KMS-11 (cell line): ENCODE results near the gene SLC28A3.

ENCODE experiments used
- H2AFZ ChIP-seq: fragments of 200-600 bp; sonication (generic); 2 replicates; pipeline ENCODE4 v1.6.1; 2016; ENCODE audit warnings: antibody characterized with exemption, mixed run types, low read depth
- H3K27ac ChIP-seq: fragments of 200-600 bp; sonication (generic); 2 replicates; pipeline ENCODE4 v1.6.1; 2016; ENCODE audit warnings: mild to moderate bottlenecking, mixed run types
- H3K27me3 ChIP-seq: fragments of 200-600 bp; sonication (generic); 2 replicates; pipeline ENCODE4 v1.6.1; 2017; ENCODE audit warnings: mild to moderate bottlenecking, low read depth, mixed run types, moderate library complexity; ENCODE audit not compliant: insufficient read depth
- H3K36me3 ChIP-seq: fragments of 200-600 bp; sonication (generic); 2 replicates; pipeline ENCODE4 v1.6.1; 2017; ENCODE audit warnings: mild to moderate bottlenecking, mixed run types; ENCODE audit not compliant: insufficient read depth
- H3K4me1 ChIP-seq: fragments of 200-600 bp; sonication (generic); 2 replicates; pipeline ENCODE4 v1.6.1; 2016; ENCODE audit warnings: mild to moderate bottlenecking, low read depth, mixed run types; ENCODE audit not compliant: poor library complexity, severe bottlenecking
- H3K4me2 ChIP-seq: fragments of 200-600 bp; sonication (generic); 2 replicates; pipeline ENCODE4 v1.7.0; 2016; ENCODE audit warnings: mild to moderate bottlenecking, mixed run types
- H3K4me3 ChIP-seq: fragments of 200-600 bp; sonication (generic); IDR thresholded peaks from 2 replicates; pipeline ENCODE4 v1.6.1; 2017; ENCODE audit warnings: low read depth, low read length, mixed read lengths; ENCODE audit not compliant: insufficient read depth
- H3K79me2 ChIP-seq: fragments of 200-600 bp; sonication (generic); 2 replicates; pipeline ENCODE4 v1.6.1; 2016; ENCODE audit warnings: low read depth, mixed run types; ENCODE audit not compliant: insufficient read depth
- H3K9ac ChIP-seq: fragments of 200-600 bp; sonication (generic); 2 replicates; pipeline ENCODE4 v1.6.1; 2016; ENCODE audit warnings: mild to moderate bottlenecking, mixed run types
- H4K20me1 ChIP-seq: fragments of 200-600 bp; sonication (generic); 2 replicates; pipeline ENCODE4 v1.6.1; 2016; ENCODE audit warnings: mild to moderate bottlenecking, mixed run types; ENCODE audit not compliant: insufficient read depth
- CTCF ChIP-seq: fragments of 200-600 bp; sonication (generic); conservative IDR thresholded peaks from 2 replicates; pipeline ENCODE4 v1.6.1; 2017; ENCODE audit warnings: low read depth, mild to moderate bottlenecking, antibody characterized with exemption, low read length, moderate library complexity, mixed read lengths

The SLC28A3 gene

GRCh38 chr9:84271531-84271900 lies 69.0 kb downstream of the SLC28A3 start:
- Histone ChIP-seq H3K4me3 (no peak overlapping the region), H4K20me1 (no peaks in the 10 kb centered on the region), H3K4me2 (no peak overlapping the region), H3K79me2 (no peaks in the 10 kb centered on the region), H3K27ac (no peak overlapping the region), H2AFZ (no peak overlapping the region), H3K4me1 (no peaks in the 10 kb centered on the region), H3K36me3 (no peaks in the 10 kb centered on the region), H3K9ac (no peak overlapping the region), H3K27me3 (no peaks in the 10 kb centered on the region)
- TF ChIP-seq CTCF: no peak

- no peak overlapping the region for H3K4me3 ChIP-seq
Observed at GRCh38 chr9:84270847-84271530, 69.6 kb downstream of the SLC28A3 start.

GRCh38 chr9:84266087-84266561 lies 74.4 kb downstream of the SLC28A3 start:
- no peak overlapping the region for H2AFZ ChIP-seq
- H3K4me2 ChIP-seq: no peak overlapping the region
- no peaks in the 10 kb centered on the region for H4K20me1 ChIP-seq
- H3K27ac ChIP-seq: no peak overlapping the region
- H3K27me3 ChIP-seq: no peaks in the 10 kb centered on the region
- no peaks in the 10 kb centered on the region for H3K4me1 ChIP-seq
- no peaks in the 10 kb centered on the region for H3K36me3 ChIP-seq
- no peaks in the 10 kb centered on the region for H3K79me2 ChIP-seq
- H3K9ac ChIP-seq: no peak overlapping the region
- no peak overlapping the region for H3K4me3 ChIP-seq
- no peak for TF ChIP-seq CTCF

More at GRCh38 chr9:84270847-84271530, 69.6 kb downstream of the SLC28A3 start:
- Histone ChIP-seq H3K36me3 (no peaks in the 10 kb centered on the region), H3K27ac (no peak overlapping the region), H3K4me2 (no peak overlapping the region), H3K79me2 (no peaks in the 10 kb centered on the region), H3K9ac (no peak overlapping the region), H3K27me3 (no peaks in the 10 kb centered on the region), H3K4me1 (no peaks in the 10 kb centered on the region), H4K20me1 (no peaks in the 10 kb centered on the region), H2AFZ (no peak overlapping the region)
- TF ChIP-seq CTCF: no peak

DNA sequence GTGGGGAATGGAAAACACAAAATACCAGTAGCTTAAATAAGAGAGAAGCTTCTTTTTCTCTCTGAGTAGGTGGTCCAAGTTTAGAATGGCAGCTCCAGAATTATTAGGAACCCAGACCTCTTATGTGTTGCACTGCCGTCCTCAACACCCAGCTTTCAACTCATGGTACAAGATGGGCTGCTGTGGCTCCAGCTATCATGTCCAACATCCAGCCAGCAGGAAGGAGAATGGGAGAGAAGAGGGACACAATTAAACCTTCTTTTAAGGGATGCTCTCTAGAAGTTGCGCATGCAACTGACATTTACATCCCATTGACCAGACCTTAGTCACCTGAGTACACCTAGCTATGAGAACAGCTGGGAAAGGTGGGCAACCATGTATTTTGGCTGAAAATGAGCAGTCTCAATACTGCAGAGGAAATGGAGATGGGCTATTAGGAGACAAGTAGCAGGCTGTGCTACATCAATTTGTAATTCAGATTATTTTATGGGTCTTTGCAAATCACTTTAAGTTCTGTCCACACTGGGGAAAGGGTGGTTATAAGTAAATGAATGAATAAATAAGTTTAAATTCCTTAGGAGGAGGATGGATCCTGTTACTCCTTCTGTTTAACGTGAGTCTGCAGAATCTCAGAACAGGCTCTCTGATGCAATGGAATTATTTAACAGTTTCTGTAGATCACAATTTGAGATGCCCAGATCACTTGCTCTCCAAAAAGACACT lies 76.1 kb downstream of the SLC28A3 start:
- H3K36me3 ChIP-seq: no peaks in the 10 kb centered on the region
- no peak overlapping the region for H3K27ac ChIP-seq
- TF ChIP-seq CTCF: no peak
- no peaks in the 10 kb centered on the region for H3K27me3 ChIP-seq
- no peaks in the 10 kb centered on the region for H3K79me2 ChIP-seq
- no peaks in the 10 kb centered on the region for H3K4me1 ChIP-seq
- no peaks in the 10 kb centered on the region for H4K20me1 ChIP-seq
- H3K4me2 ChIP-seq: no peak overlapping the region
- no peak overlapping the region for H3K9ac ChIP-seq
- H2AFZ ChIP-seq: no peak overlapping the region
- H3K4me3 ChIP-seq: no peak overlapping the region
